GF-D8 (cell line): ENCODE results near the gene RAB25.

Experiments
- DNase-seq: peaks from one replicate; lab custom pipeline; 2025; lab: John Stamatoyannopoulos, UW

RAB25 gene

GRCh38 chr1:156079762-156080161 is 18.8 kb downstream of the RAB25 start:
- no peak for DNase-seq

GRCh38 chr1:156080241-156080862 is 19.4 kb downstream of the RAB25 start:
- no peak for DNase-seq

- DNase-seq = no peak
Measured at GRCh38 chr1:156080863-156081179, 19.9 kb downstream of the RAB25 start.

GRCh38 chr1:156081180-156081916 is 20.4 kb downstream of the RAB25 start:
- no peak for DNase-seq

- no peak for DNase-seq
Measured at GRCh38 chr1:156081917-156082308, 21.0 kb downstream of the RAB25 start.

- DNase-seq = no peak
Measured at GRCh38 chr1:156082309-156083091, 21.5 kb downstream of the RAB25 start, which contains the start of gene MEX3A. Gene MEX3A (minus strand): TSS chr1:156082465. CDS start chr1:156081998, 467 bp downstream.

GRCh38 chr1:156083800-156084790 is 23.1 kb downstream of the RAB25 start:
- DNase-seq = no peak

GRCh38 chr1:156086256-156086662 is 25.3 kb downstream of the RAB25 start:
- DNase-seq = no peak

- no peak for DNase-seq
Measured at GRCh38 chr1:156089704-156090103, 28.7 kb downstream of the RAB25 start.

GRCh38 chr1:156090138-156090839 is 29.3 kb downstream of the RAB25 start:
- no peak for DNase-seq

- DNase-seq = no peak
Measured at GRCh38 chr1:156090840-156091188, 29.9 kb downstream of the RAB25 start.

GRCh38 chr1:156091610-156092009 is 30.6 kb downstream of the RAB25 start:
- DNase-seq = no peak

GRCh38 chr1:156095906-156096508 is 35.0 kb downstream of the RAB25 start:
- DNase-seq = no peak

GRCh38 chr1:156096640-156097391 is 35.9 kb downstream of the RAB25 start:
- peak; percentile 94 for DNase-seq

GRCh38 chr1:156097499-156098178 is 36.7 kb downstream of the RAB25 start:
- DNase-seq = no peak

GRCh38 chr1:156098784-156099183 is 37.8 kb downstream of the RAB25 start:
- DNase-seq = no peak

GRCh38 chr1:156099282-156099681 is 38.3 kb downstream of the RAB25 start:
- DNase-seq = no peak

- DNase-seq = no peak
Measured at GRCh38 chr1:156100205-156100995, 39.4 kb downstream of the RAB25 start.

- no peak for DNase-seq
Measured at GRCh38 chr1:156101880-156102279, 40.9 kb downstream of the RAB25 start.
